Fibroblast of skin of scalp (primary cell): ENCODE measurements around the gene MAVS. TPM values are rescaled to one million over a fixed set of nuclear protein-coding genes. Genes with fewer than 3 reads are reported as not detected.

Source experiments
- DNase-seq: peaks from one replicate; pipeline ENCODE4 v3.0.0-alpha.2; 2013
- polyA plus RNA-seq, 2 experiments: library from polyadenylated mRNA; unstranded; fragments of 120-200 nt; gene quantifications; one replicate each; pipeline ENCODE4 v1.2.1, GENCODE V29; 2013; ENCODE audit not compliant: insufficient read length in 2 of 2

MAVS gene
- polyA plus RNA-seq (2013, experiment 1 of 2; ENCODE audit: insufficient read length) = 20.3 TPM
- polyA plus RNA-seq (2013, experiment 2 of 2; ENCODE audit: insufficient read length) = 20.0 TPM

GRCh38 chr20:3846740-3847428, at the start of gene MAVS:
TSS of gene MAVS (plus strand) at chr20:3846834. CDS start at chr20:3854625, 7,791 bp downstream.
- DNase-seq = peak; percentile 79

GRCh38 chr20:3797226-3797545, 49.4 kb upstream of the MAVS start:
- DNase-seq = no peak

- DNase-seq = peak; percentile 37
Observed at GRCh38 chr20:3797592-3798372, 48.9 kb upstream of the MAVS start.

- DNase-seq = no peak
Observed at GRCh38 chr20:3798373-3798768, 48.3 kb upstream of the MAVS start.

- no peak for DNase-seq
Observed at GRCh38 chr20:3798908-3799248, 47.8 kb upstream of the MAVS start.

GRCh38 chr20:3800256-3800877, 46.3 kb upstream of the MAVS start:
- no peak for DNase-seq

GRCh38 chr20:3800878-3801260, 45.8 kb upstream of the MAVS start:
- DNase-seq = no peak

GRCh38 chr20:3801299-3801698, 45.3 kb upstream of the MAVS start:
- DNase-seq = no peak

- DNase-seq = no peak
Observed at GRCh38 chr20:3801846-3802245, 44.8 kb upstream of the MAVS start.

GRCh38 chr20:3802524-3803239, 44.0 kb upstream of the MAVS start:
- DNase-seq = no peak

GRCh38 chr20:3803289-3803688, 43.3 kb upstream of the MAVS start:
- no peak for DNase-seq

GRCh38 chr20:3803854-3804253, 42.8 kb upstream of the MAVS start:
- DNase-seq = no peak

GRCh38 chr20:3804254-3804751, 42.3 kb upstream of the MAVS start:
- no peak for DNase-seq

- DNase-seq = no peak
Observed at GRCh38 chr20:3804781-3805180, 41.9 kb upstream of the MAVS start.

- DNase-seq = no peak
Observed at GRCh38 chr20:3808544-3808943, 38.1 kb upstream of the MAVS start.

GRCh38 chr20:3811467-3812258, 35.0 kb upstream of the MAVS start:
- DNase-seq = peak; percentile 99

GRCh38 chr20:3812259-3812681, 34.4 kb upstream of the MAVS start:
- no peak for DNase-seq

- DNase-seq = no peak
Observed at GRCh38 chr20:3812975-3813847, 33.4 kb upstream of the MAVS start.

GRCh38 chr20:3813848-3814581, 32.6 kb upstream of the MAVS start:
- no peak for DNase-seq

- no peak for DNase-seq
Observed at GRCh38 chr20:3814928-3815495, 31.6 kb upstream of the MAVS start.
